Activated CD4-positive, alpha-beta T cell treated with anti-CD3 and anti-CD28 coated beads for 36 hours (primary cell): Measurements from ENCODE around the gene ECI1. TPM values are rescaled to one million over a fixed set of nuclear protein-coding genes. Genes with fewer than 3 reads are reported as not detected.

Experiments used
- ATAC-seq: fragments of 200-7000 bp; cut with Tn5 transposase; one replicate; pipeline ENCODE4 v1.10.0; 2021; ENCODE audit warnings: mild to moderate bottlenecking, moderate library complexity
- CTCF ChIA-PET: fragments of 350-600 bp; sonication (Branson Sonifier 250); formaldehyde crosslinking; loops from one replicate; lab custom pipeline; 2021; ENCODE audit warnings: antibody characterized with exemption; lab: Charles Lee
- POLR2A ChIA-PET: fragments of 350-600 bp; sonication (Branson Sonifier 250); formaldehyde crosslinking; loops from one replicate; lab custom pipeline; 2021; ENCODE audit warnings: antibody characterized with exemption, inconsistent platforms; lab: Charles Lee
- DNase-seq: peaks from one replicate; pipeline ENCODE4 v3.0.0-alpha.2; 2020
- H3K27ac Mint-ChIP-seq: one replicate; pipeline ENCODE4 v1.8.0; 2021; ENCODE audit warnings: mixed read lengths
- H3K27me3 Mint-ChIP-seq: one replicate; pipeline ENCODE4 v1.8.0; 2021; ENCODE audit warnings: mixed read lengths
- H3K36me3 Mint-ChIP-seq: one replicate; pipeline ENCODE4 v1.8.0; 2021; ENCODE audit warnings: low read depth, mixed read lengths
- H3K4me1 Mint-ChIP-seq: one replicate; pipeline ENCODE4 v1.8.0; 2021; ENCODE audit warnings: mixed read lengths
- H3K4me3 Mint-ChIP-seq: one replicate; pipeline ENCODE4 v1.8.0; 2021; ENCODE audit warnings: mild to moderate bottlenecking, moderate library complexity, mixed read lengths
- H3K9me3 Mint-ChIP-seq: one replicate; pipeline ENCODE4 v1.8.0; 2021; ENCODE audit warnings: low read depth, mixed read lengths
- intact Hi-C, 2 experiments: fragments of 100-400 bp; cut with DNase I in 1 of 2; cut with micrococcal nuclease in 1 of 2; formaldehyde crosslinking; loops; one replicate each; pipeline versions ENCODE4 v1.14.2 to v1.15.1; 2022 to 2024; cut with DNase I, micrococcal nuclease
- total RNA-seq, 2 experiments: library from RNA; stranded (reverse); gene quantifications; one replicate each; pipeline ENCODE4 v1.2.3, GENCODE V29; 2021

The ECI1 gene
- total RNA-seq, result 10 to 100 TPM; 23.0 to 41.0 TPM

DNA sequence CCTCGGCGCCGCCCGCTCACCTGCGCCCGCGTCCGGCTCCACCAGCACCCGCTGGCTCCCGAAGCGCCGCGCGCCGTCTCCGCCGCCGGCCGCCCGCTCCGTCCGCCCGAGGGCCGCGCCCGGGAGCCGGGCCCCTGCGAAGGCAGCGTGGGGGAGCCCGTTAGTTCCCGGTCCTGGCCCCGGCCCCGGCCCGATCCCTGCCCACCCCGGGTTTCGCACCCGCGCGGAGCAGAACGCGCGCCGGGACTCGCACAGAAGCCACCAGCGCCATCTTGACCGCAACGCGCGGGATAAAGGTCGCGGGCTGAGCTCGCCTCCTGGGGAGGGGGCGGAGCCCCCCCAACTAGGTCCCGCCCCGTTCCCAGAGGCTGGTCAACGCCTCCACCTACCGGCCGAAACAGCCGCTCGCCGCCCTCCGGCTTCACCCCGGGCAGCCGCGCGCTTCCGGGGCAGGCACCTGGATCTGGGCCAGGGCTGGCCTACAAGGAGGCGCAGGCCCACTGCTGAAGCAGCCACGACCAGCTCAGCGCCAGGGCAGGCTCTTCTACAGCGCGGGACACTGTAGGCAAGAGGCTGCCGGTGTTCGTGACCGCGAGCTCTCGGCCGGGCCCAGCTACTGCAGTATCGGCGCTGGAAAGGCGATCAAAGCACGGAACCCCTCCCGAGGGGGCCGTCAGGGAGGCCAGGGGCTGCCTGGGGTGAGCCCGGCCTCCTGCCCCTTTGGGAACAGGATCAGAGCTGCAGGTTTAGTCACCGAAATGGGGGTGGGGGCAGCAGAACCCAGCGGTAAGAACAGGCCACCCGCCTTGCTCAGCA lies at the start of gene ECI1:
ECI1 (minus strand) TSS at position 292 of the 816 bp plus-strand sequence; CDS start at position 271, 21 bp downstream.
- intact Hi-C loops, result loop anchor here (1.0 to 5.0 kb wide), 11 partner anchors 12 to 228 kb away; partner anchors contain the start of genes E4F1 (in 2 of the 2), RNPS1 (in 2 of the 2), ABCA3 (in 1 of the 2) and CCNF (in 1 of the 2)
- Mint-ChIP-seq H3K36me3 (peaks cover 48% of the 10 kb centered on the region), H3K4me1 (peaks cover 5% of the 10 kb centered on the region), H3K4me3 (peak within 1 kb of the TSS; percentile 90), H3K27me3 (no peaks in the 10 kb centered on the region), H3K27ac (peak within 1 kb of the TSS; percentile 90), H3K9me3 (no peaks in the 10 kb centered on the region)
- ATAC-seq (peak; percentile 87), DNase-seq (peak; percentile 92)
- CTCF ChIA-PET, result interaction anchor here (0.7 to 1.5 kb wide), 5 partner anchors 11 to 236 kb away, joined by 3 to 10 read pairs (median 5); no protein-coding TSS in a partner anchor
- POLR2A ChIA-PET, result interaction anchor here (0.5 to 2.4 kb wide), 10 partner anchors 8 to 503 kb away, joined by 3 to 27 read pairs (median 4); partner anchors contain the start of genes PGP and TRAF7

DNA sequence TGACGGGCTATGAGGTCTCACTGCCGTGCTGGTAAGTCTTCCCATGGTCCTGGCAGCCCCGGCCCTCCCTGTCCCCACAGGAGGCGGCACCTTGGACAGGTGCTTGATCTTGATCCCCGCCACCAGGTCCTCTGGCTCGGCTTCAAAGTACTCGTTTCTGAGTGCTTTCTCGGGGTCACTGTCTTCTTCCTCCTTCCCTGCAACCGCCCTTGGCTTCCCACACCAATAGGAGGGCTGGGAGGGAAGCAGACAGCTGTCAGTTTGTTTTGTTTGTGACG lies 48.5 kb upstream of the ECI1 start:
- CTCF ChIA-PET, result no interaction called here
- Mint-ChIP-seq H3K36me3 (no peaks in the 10 kb centered on the region), H3K9me3 (no peaks in the 10 kb centered on the region), H3K4me3 (no peak overlapping the region), H3K27ac (no peak overlapping the region), H3K27me3 (no peaks in the 10 kb centered on the region), H3K4me1 (no peaks in the 10 kb centered on the region)
- intact Hi-C loops, result no loop called here
- ATAC-seq (no peak), DNase-seq (no peak)
- POLR2A ChIA-PET, result no interaction called here

DNA sequence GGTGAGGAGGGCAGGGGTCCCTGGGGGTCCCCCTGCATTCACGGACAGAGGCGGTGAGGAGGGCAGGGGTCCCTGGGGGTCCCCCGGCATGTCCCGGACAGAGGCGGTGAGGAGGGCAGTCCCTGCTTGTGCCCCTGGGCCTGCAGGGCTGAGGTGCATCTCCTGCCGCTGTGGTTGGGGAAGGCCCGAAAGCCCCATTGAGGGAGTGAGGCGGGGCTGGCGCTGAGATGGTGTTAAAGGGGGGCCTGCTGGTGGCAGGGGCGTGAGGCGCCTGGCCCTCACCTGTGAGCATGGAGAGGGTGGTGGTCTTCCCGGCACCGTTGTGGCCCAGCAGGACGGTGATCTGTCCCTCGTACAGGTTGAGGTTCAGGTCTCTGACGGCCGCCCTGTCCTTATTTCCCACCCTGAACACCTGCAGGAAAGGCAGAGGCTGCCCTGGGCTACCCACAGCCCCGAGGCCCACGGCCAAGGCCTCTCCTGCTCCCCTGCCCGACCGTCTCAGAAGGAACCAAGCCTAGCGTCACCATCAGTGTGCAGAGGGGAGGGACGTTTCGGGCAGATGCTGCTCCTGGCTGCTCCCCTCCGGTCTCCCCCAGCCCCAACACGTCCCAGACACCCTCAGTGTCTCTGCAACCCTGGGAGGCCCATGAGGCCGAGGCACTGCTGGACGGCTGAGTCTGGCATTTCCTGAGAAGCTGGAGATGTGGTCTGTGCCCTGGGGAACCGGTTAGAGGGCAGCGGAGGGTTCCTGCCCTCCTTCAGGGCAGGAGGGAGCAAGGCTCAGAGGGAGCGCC lies 47.9 kb upstream of the ECI1 start:
- ATAC-seq, result no peak
- Mint-ChIP-seq H3K4me1 (no peaks in the 10 kb centered on the region), H3K9me3 (no peaks in the 10 kb centered on the region), H3K36me3 (no peaks in the 10 kb centered on the region), H3K27me3 (no peaks in the 10 kb centered on the region), H3K27ac (no peak overlapping the region), H3K4me3 (no peak overlapping the region)
- POLR2A ChIA-PET, result no interaction called here
- intact Hi-C loops, result no loop called here
- CTCF ChIA-PET, result no interaction called here
- no peak for DNase-seq

GRCh38 chr16:2298621-2299020 lies 47.2 kb upstream of the ECI1 start:
- H3K27me3 Mint-ChIP-seq, result no peaks in the 10 kb centered on the region
- H3K4me1 Mint-ChIP-seq, result no peaks in the 10 kb centered on the region
- H3K36me3 Mint-ChIP-seq, result no peaks in the 10 kb centered on the region
- H3K27ac Mint-ChIP-seq, result no peak overlapping the region
- CTCF ChIA-PET, result no interaction called here
- DNase-seq, result no peak
- H3K4me3 Mint-ChIP-seq, result no peak overlapping the region
- ATAC-seq, result no peak
- POLR2A ChIA-PET, result interaction anchor here (0.7 kb wide), 1 partner anchor 110 kb away, joined by 3 read pairs; no protein-coding TSS in a partner anchor
- no peaks in the 10 kb centered on the region for H3K9me3 Mint-ChIP-seq
- intact Hi-C loops, result no loop called here

- no peak overlapping the region for H3K27ac Mint-ChIP-seq
- no peaks in the 10 kb centered on the region for H3K4me1 Mint-ChIP-seq
- DNase-seq (no peak), ATAC-seq (no peak)
- ChIA-PET CTCF (no interaction called here), POLR2A (no interaction called here)
- H3K27me3 Mint-ChIP-seq, result no peaks in the 10 kb centered on the region
- no peaks in the 10 kb centered on the region for H3K36me3 Mint-ChIP-seq
- no peaks in the 10 kb centered on the region for H3K9me3 Mint-ChIP-seq
- intact Hi-C loops, result loop anchor here in 1 of 2 experiments (2.0 kb wide), 1 partner anchor 203 kb away; no protein-coding TSS in a partner anchor
- H3K4me3 Mint-ChIP-seq, result no peak overlapping the region
Measured at GRCh38 chr16:2297506-2297860, 46.1 kb upstream of the ECI1 start.

DNA sequence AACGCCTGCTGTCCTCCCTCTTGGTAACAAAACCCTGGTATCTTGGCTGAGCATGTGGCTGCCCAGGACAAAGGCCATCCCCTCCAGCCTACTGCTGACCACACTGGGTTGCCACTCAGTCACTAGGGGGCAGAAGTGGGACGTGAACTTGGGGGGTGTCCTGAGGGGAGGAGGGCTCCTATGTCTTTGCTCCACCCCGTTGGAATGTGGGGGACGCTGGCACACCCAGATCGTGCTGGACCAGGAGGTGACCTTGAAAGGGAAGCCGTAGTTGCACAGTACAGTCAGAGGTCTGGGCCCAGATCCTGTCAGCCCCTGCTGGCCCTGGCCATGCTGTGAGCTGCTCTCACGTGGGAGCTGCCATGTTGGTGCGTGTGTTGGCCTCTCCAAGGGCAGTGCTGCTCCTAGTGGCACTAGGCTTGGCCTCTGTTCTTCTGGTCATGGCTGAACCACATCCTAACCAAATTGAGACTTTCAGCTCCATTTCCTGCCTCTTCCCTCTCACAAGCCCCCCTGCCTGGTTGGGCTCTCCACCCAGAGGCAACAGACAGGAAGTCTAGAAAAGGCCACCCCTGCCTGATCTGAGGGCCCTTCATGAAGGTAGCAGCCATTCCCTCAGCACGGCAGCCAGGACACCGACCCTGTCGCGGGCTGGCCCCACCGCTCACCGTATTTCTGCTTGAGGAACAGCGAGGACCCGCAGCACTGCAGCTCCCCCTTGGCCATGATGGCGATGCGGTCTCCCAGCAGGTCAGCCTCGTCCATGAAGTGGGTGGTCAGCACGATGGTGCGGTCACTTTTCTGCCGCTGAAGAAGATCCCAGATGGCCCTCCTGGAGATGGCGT lies 45.5 kb upstream of the ECI1 start:
- Mint-ChIP-seq H3K27ac (no peak overlapping the region), H3K4me1 (no peaks in the 10 kb centered on the region), H3K36me3 (no peaks in the 10 kb centered on the region), H3K9me3 (no peaks in the 10 kb centered on the region), H3K27me3 (no peaks in the 10 kb centered on the region), H3K4me3 (no peak overlapping the region)
- CTCF ChIA-PET, result interaction anchor here (0.6 to 2.0 kb wide), 2 partner anchors 9 to 726 kb away, joined by 3 to 6 read pairs; no protein-coding TSS in a partner anchor
- POLR2A ChIA-PET, result no interaction called here
- ATAC-seq (peak; percentile 49), DNase-seq (peak; percentile 49)
- intact Hi-C loops, result loop anchor here in 1 of 2 experiments (2.0 kb wide), 1 partner anchor 204 kb away; no protein-coding TSS in a partner anchor

GRCh38 chr16:2295056-2295798 lies 43.8 kb upstream of the ECI1 start:
- no peaks in the 10 kb centered on the region for H3K36me3 Mint-ChIP-seq
- H3K4me3 Mint-ChIP-seq, result no peak overlapping the region
- CTCF ChIA-PET, result interaction anchor here (0.5 to 2.0 kb wide), 3 partner anchors 8 to 362 kb away, joined by 3 to 6 read pairs (median 3); no protein-coding TSS in a partner anchor
- ATAC-seq (no peak), DNase-seq (no peak)
- no peaks in the 10 kb centered on the region for H3K27me3 Mint-ChIP-seq
- H3K4me1 Mint-ChIP-seq, result no peaks in the 10 kb centered on the region
- H3K27ac Mint-ChIP-seq, result no peak overlapping the region
- H3K9me3 Mint-ChIP-seq, result no peaks in the 10 kb centered on the region
- POLR2A ChIA-PET, result no interaction called here
- intact Hi-C loops, result no loop called here

DNA sequence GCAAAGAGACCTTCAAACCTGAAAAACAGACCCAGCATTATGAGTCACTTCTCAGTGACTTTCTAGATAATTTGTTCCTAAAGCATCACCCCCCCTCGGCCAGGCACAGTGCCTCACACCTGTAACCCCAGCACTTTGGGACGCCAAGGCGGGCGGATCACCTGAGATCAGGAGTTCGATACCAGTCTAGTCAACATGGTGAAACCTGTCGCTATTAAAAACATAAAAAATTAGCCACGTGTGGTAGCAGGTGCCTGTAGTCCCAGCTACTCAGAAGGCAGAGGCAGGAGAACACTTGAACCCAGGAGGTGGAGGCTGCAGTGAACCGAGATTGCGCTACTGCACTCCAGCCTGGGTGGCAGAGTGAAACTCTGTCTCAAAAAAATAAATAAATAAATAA lies 40.8 kb upstream of the ECI1 start:
- Mint-ChIP-seq H3K27ac (no peak overlapping the region), H3K36me3 (no peaks in the 10 kb centered on the region), H3K9me3 (no peaks in the 10 kb centered on the region), H3K4me3 (no peak overlapping the region), H3K27me3 (no peaks in the 10 kb centered on the region), H3K4me1 (no peaks in the 10 kb centered on the region)
- DNase-seq, result no peak
- intact Hi-C loops, result no loop called here
- CTCF ChIA-PET, result no interaction called here
- POLR2A ChIA-PET, result interaction anchor here (0.6 kb wide), 1 partner anchor 124 kb away, joined by 4 read pairs; no protein-coding TSS in a partner anchor
- no peak for ATAC-seq

DNA sequence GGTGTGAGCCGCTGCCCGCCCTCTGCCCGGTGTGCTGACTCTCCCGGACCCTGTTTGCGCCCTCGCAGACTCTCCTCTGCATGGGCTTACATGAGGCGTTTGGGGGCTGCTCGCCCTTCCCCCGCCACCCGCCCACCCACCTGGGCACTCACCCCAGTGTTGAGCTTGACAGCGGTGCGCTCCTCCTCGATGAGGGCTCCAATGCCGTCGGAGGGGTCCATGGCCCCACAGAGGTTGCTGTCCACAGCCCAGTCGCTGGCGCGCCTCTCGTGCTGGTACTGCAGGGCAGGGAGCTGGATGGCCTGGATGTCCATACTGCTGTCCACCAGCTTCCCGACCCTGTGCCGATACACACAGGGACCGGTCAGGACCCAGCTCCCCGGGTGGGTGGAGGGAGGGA lies 37.9 kb upstream of the ECI1 start:
- H3K36me3 Mint-ChIP-seq, result no peaks in the 10 kb centered on the region
- H3K4me3 Mint-ChIP-seq, result no peak overlapping the region
- ATAC-seq (no peak), DNase-seq (no peak)
- no peaks in the 10 kb centered on the region for H3K9me3 Mint-ChIP-seq
- CTCF ChIA-PET, result interaction anchor here (0.6 kb wide), 1 partner anchor 423 kb away, joined by 3 read pairs; no protein-coding TSS in a partner anchor
- intact Hi-C loops, result no loop called here
- H3K27ac Mint-ChIP-seq, result no peak overlapping the region
- no peaks in the 10 kb centered on the region for H3K4me1 Mint-ChIP-seq
- no peaks in the 10 kb centered on the region for H3K27me3 Mint-ChIP-seq
- POLR2A ChIA-PET, result interaction anchor here (0.6 kb wide), 1 partner anchor 256 kb away, joined by 6 read pairs; no protein-coding TSS in a partner anchor

- Mint-ChIP-seq H3K9me3 (no peaks in the 10 kb centered on the region), H3K4me3 (no peak overlapping the region), H3K36me3 (no peaks in the 10 kb centered on the region), H3K27ac (no peak overlapping the region), H3K4me1 (no peaks in the 10 kb centered on the region), H3K27me3 (no peaks in the 10 kb centered on the region)
- DNase-seq, result no peak
- no peak for ATAC-seq
- CTCF ChIA-PET, result interaction anchor here (0.6 to 2.4 kb wide), 2 partner anchors 8 to 48 kb away, joined by 3 to 6 read pairs; no protein-coding TSS in a partner anchor
- intact Hi-C loops, result no loop called here
- POLR2A ChIA-PET, result interaction anchor here (0.6 kb wide), 1 partner anchor 257 kb away, joined by 6 read pairs; no protein-coding TSS in a partner anchor
Measured at GRCh38 chr16:2288726-2289125, 37.3 kb upstream of the ECI1 start.
